HL-60 (cell line): ENCODE data around the gene ANXA1.
"Not testable (repeated sequence)": the region's sequence is repeated elsewhere in the genome, so short reads cannot be mapped to it uniquely, and the experiment has no call there.

ENCODE experiments used
- DNase-seq, 2 experiments: peaks; one replicate each; pipeline ENCODE4 v3.0.0-alpha.2; 2010 to 2020; ENCODE audit warnings: low read depth in 1 of 2, low spot score in 1 of 2
- H3K27ac ChIP-seq: fragments of 250-450 bp; sonication (Bioruptor Pico); replicated peaks from 2 replicates; pipeline ENCODE4 v1.5.1; 2020; ENCODE audit warnings: mild to moderate bottlenecking, moderate library complexity
- H3K27me3 ChIP-seq: fragments of 250-450 bp; sonication (Bioruptor Pico); 2 replicates; pipeline ENCODE4 v1.5.1; 2021; ENCODE audit warnings: mild to moderate bottlenecking, moderate library complexity; ENCODE audit not compliant: insufficient read depth, poor library complexity, severe bottlenecking
- H3K4me3 ChIP-seq: replicated peaks from 2 replicates; pipeline ENCODE4 v1.5.1; 2011; ENCODE audit warnings: mild to moderate bottlenecking, control low read depth, low read length; ENCODE audit not compliant: insufficient read depth
- CTCF ChIP-seq: IDR thresholded peaks from one replicate; pipeline ENCODE4 v1.5.1; 2011; ENCODE audit warnings: low read length, control low read depth, inconsistent platforms; ENCODE audit not compliant: insufficient read depth
- GABPA ChIP-seq: IDR thresholded peaks from 2 replicates; pipeline ENCODE4 v1.6.1; 2012; ENCODE audit warnings: low read depth
- POLR2AphosphoS5 ChIP-seq: IDR thresholded peaks from 2 replicates; pipeline ENCODE4 v1.6.1; 2012; ENCODE audit warnings: low read depth
- REST ChIP-seq: IDR thresholded peaks from 2 replicates; pipeline ENCODE4 v1.6.1; 2012; ENCODE audit warnings: low read depth; ENCODE audit not compliant: insufficient replicate concordance
- SPI1 ChIP-seq: IDR thresholded peaks from 2 replicates; pipeline ENCODE4 v1.6.1; 2012; ENCODE audit warnings: low read depth, mild to moderate bottlenecking, borderline replicate concordance

Gene ANXA1

GRCh38 chr9:73183917-73184861 is 32.5 kb downstream of the ANXA1 start:
- DNase-seq = no peak
- TF ChIP-seq POLR2AphosphoS5 (no peak), CTCF (no peak), GABPA (no peak), REST (no peak), SPI1 (no peak)

GRCh38 chr9:73191109-73191508 is 39.4 kb downstream of the ANXA1 start:
- not testable (repeated sequence) for H3K27ac ChIP-seq, H3K27me3 ChIP-seq, DNase-seq, H3K4me3 ChIP-seq

More at GRCh38 chr9:73183917-73184861, 32.5 kb downstream of the ANXA1 start:
- Histone ChIP-seq H3K27me3 (peaks cover 2% of the 10 kb centered on the region), H3K27ac (no peak overlapping the region), H3K4me3 (no peak overlapping the region)

GRCh38 chr9:73194284-73194683 is 42.6 kb downstream of the ANXA1 start:
- H3K27ac ChIP-seq = no peak overlapping the region
- no peak overlapping the region for H3K4me3 ChIP-seq
- DNase-seq = no peak
- no peak for TF ChIP-seq CTCF
- no peak for TF ChIP-seq REST
- no peak for TF ChIP-seq GABPA
- no peak for TF ChIP-seq POLR2AphosphoS5
- no peak for TF ChIP-seq SPI1
- H3K27me3 ChIP-seq = no peaks in the 10 kb centered on the region

GRCh38 chr9:73199448-73199847 is 47.8 kb downstream of the ANXA1 start:
- TF ChIP-seq SPI1 = no peak
- no peak for TF ChIP-seq CTCF
- no peak for TF ChIP-seq POLR2AphosphoS5
- no peak for TF ChIP-seq REST
- no peak for TF ChIP-seq GABPA
- no peak overlapping the region for H3K4me3 ChIP-seq
- no peaks in the 10 kb centered on the region for H3K27me3 ChIP-seq
- no peak overlapping the region for H3K27ac ChIP-seq
- DNase-seq = no peak
